GM12873 (cell line): Measurements from ENCODE around the gene ATXN7L1.

Experiments
- TF ChIP-seq, protein P1 (sequence below): IDR thresholded peaks from 2 replicates; pipeline ENCODE4 v1.5.1; 2012; ENCODE audit warnings: low read depth, mild to moderate bottlenecking, moderate library complexity, low read length, control low read depth; ENCODE audit not compliant: insufficient read depth; ENCODE audit errors: missing control alignments

The ATXN7L1 gene

DNA sequence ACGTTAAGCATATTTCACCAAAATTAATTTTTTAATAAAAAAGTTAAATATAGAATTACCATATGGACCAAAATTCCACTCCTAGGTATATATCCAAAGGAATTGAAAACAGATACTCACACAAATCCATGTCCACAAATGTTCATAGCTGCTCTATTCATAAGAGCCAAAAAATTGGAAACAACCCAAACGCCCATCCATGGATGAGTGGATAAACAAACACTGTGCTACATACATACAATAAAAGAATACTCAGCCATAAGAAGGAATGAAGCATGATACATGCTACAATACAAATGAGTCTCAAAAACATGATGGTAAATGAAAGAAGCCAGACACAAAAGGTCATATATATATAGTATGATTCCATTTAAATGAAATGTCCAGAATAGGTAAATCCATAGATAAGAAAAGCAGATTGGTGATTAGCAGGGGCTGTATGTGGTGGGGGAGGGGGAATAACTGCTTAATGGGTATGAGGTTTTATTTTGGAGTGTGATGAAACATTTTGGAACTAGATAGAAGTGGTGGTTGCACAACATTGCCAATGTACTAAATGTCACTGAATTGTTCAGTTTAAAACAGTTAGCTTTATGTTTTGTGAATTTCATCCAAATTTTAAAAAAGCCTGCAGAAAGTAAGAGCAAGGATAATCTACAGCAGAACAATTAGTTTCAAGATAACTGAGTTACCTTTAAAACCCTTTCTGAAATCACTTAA is 193.9 kb downstream of the ATXN7L1 start:
- TF ChIP-seq, protein P1, sequence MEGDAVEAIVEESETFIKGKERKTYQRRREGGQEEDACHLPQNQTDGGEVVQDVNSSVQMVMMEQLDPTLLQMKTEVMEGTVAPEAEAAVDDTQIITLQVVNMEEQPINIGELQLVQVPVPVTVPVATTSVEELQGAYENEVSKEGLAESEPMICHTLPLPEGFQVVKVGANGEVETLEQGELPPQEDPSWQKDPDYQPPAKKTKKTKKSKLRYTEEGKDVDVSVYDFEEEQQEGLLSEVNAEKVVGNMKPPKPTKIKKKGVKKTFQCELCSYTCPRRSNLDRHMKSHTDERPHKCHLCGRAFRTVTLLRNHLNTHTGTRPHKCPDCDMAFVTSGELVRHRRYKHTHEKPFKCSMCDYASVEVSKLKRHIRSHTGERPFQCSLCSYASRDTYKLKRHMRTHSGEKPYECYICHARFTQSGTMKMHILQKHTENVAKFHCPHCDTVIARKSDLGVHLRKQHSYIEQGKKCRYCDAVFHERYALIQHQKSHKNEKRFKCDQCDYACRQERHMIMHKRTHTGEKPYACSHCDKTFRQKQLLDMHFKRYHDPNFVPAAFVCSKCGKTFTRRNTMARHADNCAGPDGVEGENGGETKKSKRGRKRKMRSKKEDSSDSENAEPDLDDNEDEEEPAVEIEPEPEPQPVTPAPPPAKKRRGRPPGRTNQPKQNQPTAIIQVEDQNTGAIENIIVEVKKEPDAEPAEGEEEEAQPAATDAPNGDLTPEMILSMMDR, result no peak

DNA sequence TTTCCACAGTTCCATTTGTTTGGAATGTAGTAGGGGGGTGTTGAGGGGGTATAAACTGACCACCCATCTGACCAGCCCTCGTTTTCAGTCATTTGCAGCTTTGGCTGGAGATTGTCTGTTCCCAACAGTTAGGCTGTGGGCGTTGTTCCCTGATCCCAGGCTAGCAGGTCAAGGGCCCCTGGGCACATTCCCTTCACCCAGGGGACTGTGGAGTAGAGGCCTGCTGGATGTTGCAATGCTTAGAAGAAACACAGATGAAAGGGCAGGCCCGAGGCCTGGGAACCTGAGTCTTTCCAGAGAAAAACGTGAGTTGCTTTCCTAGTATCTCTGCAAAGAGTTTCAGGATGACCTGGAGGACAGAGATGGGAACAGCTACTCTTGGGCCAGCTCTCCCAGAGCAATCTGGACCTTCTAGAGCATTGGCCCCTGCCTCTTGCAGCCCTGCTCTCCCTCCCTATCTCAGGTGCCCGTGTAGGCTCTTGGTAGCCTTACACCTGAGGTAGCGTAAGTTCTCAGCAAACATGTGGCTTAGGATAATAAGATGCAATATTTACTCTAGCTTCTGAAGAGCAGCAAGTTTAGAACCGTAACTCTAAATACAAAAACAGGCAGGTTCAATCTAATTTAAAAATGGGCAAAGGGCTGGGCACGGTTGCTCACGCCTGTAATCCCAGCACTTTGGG is 195.8 kb downstream of the ATXN7L1 start:
- TF ChIP-seq, protein P1, result no peak

DNA sequence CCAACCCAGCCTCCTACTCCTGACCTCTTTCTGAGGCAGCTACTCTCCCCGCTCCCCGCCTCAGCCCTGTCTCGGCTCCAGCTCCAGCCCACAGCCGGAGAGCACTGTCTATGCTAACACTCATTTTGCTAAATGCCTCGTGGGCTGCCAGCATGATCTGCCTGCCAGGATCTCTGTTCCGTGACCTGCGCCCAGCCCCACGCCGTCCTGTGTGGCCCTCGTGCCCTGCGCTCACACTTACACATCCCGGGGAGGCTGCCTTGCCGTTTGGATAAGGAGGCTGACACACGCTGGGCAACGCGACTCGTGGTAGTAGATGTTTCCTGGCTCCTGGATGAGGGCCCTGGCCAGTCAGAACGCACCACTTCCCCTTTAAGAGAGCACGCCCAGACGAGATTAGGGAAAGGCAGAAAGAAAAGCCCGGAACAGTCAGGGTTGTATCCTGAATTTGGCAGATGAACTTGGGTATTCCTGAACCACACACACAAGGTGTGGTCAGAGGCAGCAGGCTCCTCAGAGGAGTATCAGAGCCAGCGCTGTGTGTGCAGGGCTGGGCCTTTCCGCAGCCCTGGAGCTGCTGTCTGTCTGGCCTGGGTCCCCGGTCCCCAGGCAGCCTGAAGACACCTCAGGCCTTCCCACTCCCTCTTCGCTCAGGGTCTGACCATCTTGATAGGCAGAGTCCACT is 197.4 kb downstream of the ATXN7L1 start:
- TF ChIP-seq, protein P1, result no peak

DNA sequence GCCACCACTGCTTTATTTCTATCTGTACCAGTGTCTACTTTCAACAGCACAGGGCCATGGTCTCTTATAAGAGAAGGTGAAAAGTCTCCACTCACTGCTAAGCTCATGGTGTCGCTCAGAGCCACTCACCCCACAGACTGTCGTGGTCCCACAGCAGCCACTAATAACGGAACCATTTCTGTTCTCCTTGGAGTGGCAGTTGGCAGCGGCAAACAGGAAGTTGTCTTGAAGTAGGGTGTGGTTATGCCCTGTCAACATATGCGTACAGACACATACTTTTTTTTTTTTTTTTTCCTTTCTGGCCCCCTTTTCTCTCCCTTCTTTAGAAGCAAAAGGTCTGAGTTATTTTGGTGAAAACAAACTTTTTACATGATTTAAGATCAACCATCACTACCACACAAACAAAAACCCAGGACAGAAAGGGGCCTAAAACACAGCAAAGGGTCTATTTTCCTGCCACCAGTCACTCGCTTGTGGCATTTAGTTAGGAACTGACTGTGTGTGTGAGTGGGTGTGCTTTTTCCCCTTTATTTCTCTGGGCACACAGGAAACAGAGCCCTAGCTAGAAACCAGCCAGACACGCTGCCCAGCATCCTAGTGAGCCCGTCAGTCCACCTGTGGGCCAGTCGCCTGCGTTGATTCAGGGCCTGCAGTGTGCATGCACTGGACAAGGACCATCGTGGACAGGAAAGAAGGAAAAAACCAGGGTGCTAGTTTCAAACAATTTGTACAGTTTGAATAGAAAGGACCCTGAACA is 198.4 kb downstream of the ATXN7L1 start:
- TF ChIP-seq, protein P1, result no peak

DNA sequence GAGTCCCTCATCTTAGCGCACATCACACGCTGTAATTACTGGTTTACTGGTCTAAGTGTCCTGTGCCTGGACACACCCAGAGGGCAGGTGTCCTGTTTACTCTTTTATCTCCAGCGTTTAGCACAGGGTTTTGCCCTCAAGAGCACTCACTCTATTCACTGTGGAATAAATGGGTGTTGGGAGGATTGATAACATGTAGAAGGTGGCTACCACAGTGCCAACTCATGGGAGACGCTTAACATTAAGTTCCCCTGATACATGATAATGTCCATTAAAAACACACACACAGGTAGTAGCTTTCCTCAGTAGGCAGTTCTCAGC is 199.0 kb downstream of the ATXN7L1 start:
- TF ChIP-seq, protein P1, result no peak

DNA sequence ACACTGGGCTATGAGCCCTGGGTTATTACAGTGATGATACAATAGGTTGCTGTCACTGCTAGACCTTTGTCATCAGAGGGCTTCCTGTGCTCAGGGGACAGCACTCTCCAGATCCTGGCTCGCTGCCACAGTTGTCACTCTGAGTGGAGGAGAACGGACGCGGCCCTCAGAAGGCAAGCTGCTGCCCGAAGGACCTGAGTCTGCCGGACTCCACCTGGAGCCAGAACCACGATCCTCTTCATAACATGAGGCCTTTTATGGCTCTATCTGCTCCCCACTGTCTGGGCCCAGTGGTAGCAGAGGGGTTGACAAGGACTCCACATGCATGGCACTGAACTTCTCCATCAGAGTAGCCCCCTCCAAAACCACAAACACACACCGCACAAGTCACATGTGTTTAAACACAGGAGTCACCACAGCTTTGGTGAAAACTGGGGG is 200.4 kb downstream of the ATXN7L1 start:
- TF ChIP-seq, protein P1, result no peak
